HepG2 (cell line): ENCODE data around the gene EFEMP2. TPM values are rescaled to one million over a fixed set of nuclear protein-coding genes. Genes with fewer than 3 reads are reported as not detected.
"Not testable (repeated sequence)": the region's sequence is repeated elsewhere in the genome, so short reads cannot be mapped to it uniquely, and the experiment has no call there.

ENCODE experiments used
- CBX1 ChIP-seq: IDR thresholded peaks from one replicate; pipeline ENCODE4 v1.6.1; 2016; ENCODE audit warnings: antibody characterized with exemption, low read depth
- HIC2 ChIP-seq: sonication (generic); formaldehyde crosslinking; IDR thresholded peaks from 2 replicates; pipeline ENCODE4 v1.9.0; 2022; ENCODE audit warnings: low read depth, missing genetic modification reagents
- IKZF5 ChIP-seq: IDR thresholded peaks from 2 replicates; pipeline ENCODE4 v1.6.1; 2018; ENCODE audit warnings: missing genetic modification reagents, mild to moderate bottlenecking, missing compliant biosample characterization
- KLF16 ChIP-seq, 2 experiments: sonication (generic) in 1 of 2; formaldehyde crosslinking in 1 of 2; IDR thresholded peaks; 2 replicates each; pipeline versions ENCODE4 v1.6.1 to v1.8.0; 2016 to 2023; ENCODE audit warnings: missing genetic modification reagents in 2 of 2, missing compliant biosample characterization in 1 of 2
- LCORL ChIP-seq, 2 experiments: fragments of 450-650 bp in 1 of 2; sonication (generic) in 1 of 2; formaldehyde crosslinking in 1 of 2; IDR thresholded peaks; 2 replicates each; pipeline versions ENCODE4 v1.5.0 to v1.6.1; 2017 to 2020; ENCODE audit warnings: antibody characterized with exemption in 1 of 2, missing genetic modification reagents in 1 of 2
- MED8 ChIP-seq: sonication (generic); formaldehyde crosslinking; IDR thresholded peaks from 2 replicates; pipeline ENCODE4 v1.8.1; 2023; ENCODE audit warnings: mild to moderate bottlenecking, missing genetic modification reagents; ENCODE audit not compliant: insufficient replicate concordance
- NKX3-1 ChIP-seq: sonication (generic); formaldehyde crosslinking; IDR thresholded peaks from 2 replicates; pipeline ENCODE4 v1.5.0; 2020; ENCODE audit warnings: missing genetic modification reagents
- NR2C2 ChIP-seq: sonication (generic); formaldehyde crosslinking; IDR thresholded peaks from 2 replicates; pipeline ENCODE4 v1.4.0; 2020; ENCODE audit warnings: missing genetic modification reagents, mild to moderate bottlenecking, moderate library complexity, borderline replicate concordance
- NR2F6 ChIP-seq, 2 experiments: IDR thresholded peaks; 2 replicates each; pipeline ENCODE4 v1.6.1; 2016; ENCODE audit warnings: antibody characterized with exemption in 1 of 2, mild to moderate bottlenecking in 1 of 2
- SAP130 ChIP-seq: IDR thresholded peaks from 2 replicates; pipeline ENCODE4 v1.6.1; 2016; ENCODE audit warnings: low read depth
- SOX13 ChIP-seq, 3 experiments: fragments of 450-650 bp in 1 of 3; sonication (generic) in 1 of 3; formaldehyde crosslinking in 1 of 3; IDR thresholded peaks in 2 of 3; conservative IDR thresholded peaks in 1 of 3; 2 replicates each; pipeline versions ENCODE4 v1.5.0 to v1.6.1; 2016 to 2020; ENCODE audit warnings: antibody characterized with exemption in 1 of 3, mild to moderate bottlenecking in 1 of 3, missing compliant biosample characterization in 1 of 3, missing genetic modification reagents in 1 of 3, moderate library complexity in 1 of 3
- ZC3H13 ChIP-seq: sonication (generic); formaldehyde crosslinking; IDR thresholded peaks from 2 replicates; pipeline ENCODE4 v1.8.1; 2023; ENCODE audit warnings: mild to moderate bottlenecking, missing genetic modification reagents, moderate library complexity
- ZIK1 ChIP-seq: sonication (generic); formaldehyde crosslinking; IDR thresholded peaks from 2 replicates; pipeline ENCODE4 v1.5.0; 2020; ENCODE audit warnings: mild to moderate bottlenecking, low read depth, missing genetic modification reagents, borderline replicate concordance
- ZNF513 ChIP-seq: sonication (generic); formaldehyde crosslinking; conservative IDR thresholded peaks from 2 replicates; pipeline ENCODE4 v1.5.0; 2020; ENCODE audit warnings: missing genetic modification reagents
- polyA plus RNA-seq, 8 experiments: library from polyadenylated mRNA; depleted of rRNA in 3 of 8; stranded (reverse) in 7 of 8; unstranded in 1 of 8; fragments of >200 nt; fragmentation: Illumina TruSeq in 4 of 8; extraction: Trizol in 4 of 8; gene quantifications; 2 replicates each; pipeline versions ENCODE4 v1.2.1 to v1.2.3, GENCODE V29; 2011 to 2016; ENCODE audit warnings: low read depth in 4 of 8, missing spikeins in 1 of 8, mixed read lengths in 1 of 8; ENCODE audit not compliant: insufficient read depth in 1 of 8
- total RNA-seq, 5 experiments: library from RNA; depleted of rRNA; stranded (reverse); fragments of >200 nt; fragmentation: Illumina TruSeq; extraction: Trizol; gene quantifications; 2 replicates each; pipeline ENCODE4 v1.2.3, GENCODE V29; 2016; ENCODE audit warnings: low read depth in 1 of 5

EFEMP2 gene
- total and polyA plus RNA-seq, 2 of the 13 experiments (the other 11 are each of a cell fraction or from before 2014, with no cell fraction given), result 7.4 to 29.7 TPM

GRCh38 chr11:65892137-65892540 is 19.5 kb upstream of the EFEMP2 start (continued):
- TF ChIP-seq ZNF513 (CRISPR knock-in tag) (0 out of 2 replicates have a peak, but pooled peaks have one; percentile 32), NR2F6 (IDR thresholded peaks at IDR 0.05) (0 out of 2 replicates have a peak, but pooled peaks have one; percentile 8), ZC3H13 (CRISPR knock-in tag) (peak; percentile 19; the same call in 1 of the 2 replicates), MED8 (CRISPR knock-in tag) (peak; percentile 20), CBX1 (peak; percentile 0), HIC2 (CRISPR knock-in tag) (peak; percentile 8; the same call in 1 of the 2 replicates), LCORL (CRISPR knock-in tag; IDR thresholded peaks at IDR 0.05) (peak; percentile 62; the same call in 1 of the 2 replicates), KLF16 (CRISPR knock-in tag; IDR thresholded peaks at IDR 0.05) (0 out of 4 replicates have a peak, but pooled peaks of 1 of the 2 experiments have one; percentile 6), ZIK1 (CRISPR knock-in tag) (0 out of 2 replicates have a peak, but pooled peaks have one; percentile 6), NKX3-1 (CRISPR knock-in tag) (peak; percentile 51; the same call in 1 of the 2 replicates), IKZF5 (CRISPR knock-in tag) (0 out of 2 replicates have a peak, but pooled peaks have one; percentile 13), SOX13 (CRISPR knock-in tag; conservative IDR thresholded peaks at IDR 0.05 in 1 of 2, IDR thresholded peaks at IDR 0.05 in 1 of 2) (0 out of 4 replicates have a peak, but pooled peaks of 1 of the 2 experiments have one; percentile 2), NR2C2 (CRISPR knock-in tag) (peak; percentile 13), SAP130 (CRISPR knock-in tag) (0 out of 2 replicates have a peak, but pooled peaks have one; percentile 33)
- TF ChIP-seq NR2F6 (CRISPR knock-in tag; IDR thresholded peaks at IDR 0.05); LCORL (IDR thresholded peaks at IDR 0.05); SOX13 (IDR thresholded peaks at IDR 0.05): not testable (repeated sequence)
